T-helper 22 cell (primary cell): ENCODE data around the gene FGFR3.

Experiments
- DNase-seq: peaks from one replicate; pipeline ENCODE4 v3.0.0-alpha.2; 2020; ENCODE audit warnings: low read depth

FGFR3 gene

GRCh38 chr4:1770791-1771231, 22.3 kb upstream of the FGFR3 start:
- DNase-seq = no peak

- no peak for DNase-seq
These were observed 21.4 kb upstream of the FGFR3 start for GRCh38 chr4:1771555-1772305.

GRCh38 chr4:1772853-1773538, 20.1 kb upstream of the FGFR3 start:
- DNase-seq = no peak

- no peak for DNase-seq
These were observed 19.3 kb upstream of the FGFR3 start for GRCh38 chr4:1773754-1774153.

GRCh38 chr4:1775731-1776500, 17.2 kb upstream of the FGFR3 start:
- no peak for DNase-seq

GRCh38 chr4:1776521-1777161, 16.5 kb upstream of the FGFR3 start:
- DNase-seq = no peak

- DNase-seq = no peak
These were observed 15.1 kb upstream of the FGFR3 start for GRCh38 chr4:1777822-1778641.

- DNase-seq = no peak
These were observed 14.3 kb upstream of the FGFR3 start for GRCh38 chr4:1778642-1779392.

- no peak for DNase-seq
These were observed 13.3 kb upstream of the FGFR3 start for GRCh38 chr4:1779588-1780382.

- no peak for DNase-seq
These were observed 12.7 kb upstream of the FGFR3 start for GRCh38 chr4:1780435-1780834.

GRCh38 chr4:1783015-1783414, 10.1 kb upstream of the FGFR3 start:
- no peak for DNase-seq

- DNase-seq = no peak
These were observed 9.1 kb upstream of the FGFR3 start for GRCh38 chr4:1783970-1784369.

GRCh38 chr4:1784395-1784788, 8.7 kb upstream of the FGFR3 start:
- no peak for DNase-seq

GRCh38 chr4:1784789-1785591, 8.1 kb upstream of the FGFR3 start:
- no peak for DNase-seq

- DNase-seq = no peak
These were observed 7.5 kb upstream of the FGFR3 start for GRCh38 chr4:1785592-1785991.

GRCh38 chr4:1786544-1787362, 6.3 kb upstream of the FGFR3 start:
- DNase-seq = no peak

- DNase-seq = no peak
These were observed 5.5 kb upstream of the FGFR3 start for GRCh38 chr4:1787411-1788077.
